ENCODE data around the gene APBA2. TPM values are rescaled to one million over a fixed set of nuclear protein-coding genes. Genes with fewer than 3 reads are reported as not detected.

APBA2 gene
- total RNA-seq, 1 experiment from 2014 or later: 12.9 TPM

DNA sequence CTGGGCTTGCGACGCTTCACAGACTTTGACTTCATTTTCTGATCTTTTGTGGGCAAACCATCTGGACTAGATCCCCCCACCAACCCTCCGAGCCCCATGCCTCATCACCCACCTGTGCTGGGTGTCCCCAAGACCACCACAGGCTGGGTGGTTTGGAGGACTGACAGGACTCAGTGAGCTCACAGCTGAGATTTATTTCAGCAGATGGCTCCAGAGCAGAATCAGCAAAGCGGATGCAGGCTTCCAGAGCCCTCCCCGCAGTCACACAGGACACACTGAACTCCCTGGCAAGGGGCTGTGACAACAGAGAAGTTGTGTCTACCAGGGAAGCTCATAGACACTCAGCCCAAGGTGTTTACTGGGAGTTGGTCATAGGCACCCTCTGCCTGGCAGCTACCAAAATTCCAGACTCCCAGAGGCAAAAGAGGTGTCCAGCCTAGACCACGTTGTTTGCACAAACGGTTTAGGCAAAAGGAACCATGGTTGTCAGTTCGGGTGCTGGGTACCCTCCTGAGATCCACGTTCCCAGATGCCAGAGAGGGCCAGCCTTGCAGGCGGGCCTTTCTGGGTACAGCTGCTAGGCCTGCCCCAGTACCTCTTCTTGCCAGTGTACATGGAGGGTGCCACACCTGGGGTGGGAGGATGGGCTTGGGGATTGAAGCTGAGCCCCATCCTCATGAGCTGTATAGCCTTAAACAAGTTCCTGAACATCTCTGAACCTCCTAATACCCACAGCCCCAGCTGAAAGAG is 213.5 kb downstream of the APBA2 start:
- Histone ChIP-seq H3K27ac (ENCODE audit: low read depth, low read length, poor library complexity, severe bottlenecking) (no peak overlapping the region), H3K4me1 (ENCODE audit: insufficient read depth, low read length, poor library complexity, severe bottlenecking) (peaks cover 6% of the 10 kb centered on the region), H3K27me3 (replicated peaks; ENCODE audit: insufficient read depth, low read depth, low read length, poor library complexity) (no peaks in the 10 kb centered on the region), H3K9me3 (ENCODE audit: low read depth, low read length, poor library complexity, severe bottlenecking) (no peaks in the 10 kb centered on the region), H3K4me3 (ENCODE audit: low read depth, low read length, poor library complexity, severe bottlenecking) (no peak overlapping the region), H3K36me3 (ENCODE audit: insufficient read depth, low read length, poor library complexity, severe bottlenecking) (no peaks in the 10 kb centered on the region)
- TF ChIP-seq EZH2 (IDR thresholded peaks at IDR 0.05; ENCODE audit: borderline replicate concordance, low read depth, low read length, poor library complexity, severe bottlenecking) (no peak), CTCF (conservative IDR thresholded peaks at IDR 0.05; ENCODE audit: low read depth, low read length) (no peak)
- ChIA-PET CTCF (no interaction called here), POLR2A (ENCODE audit: low non-redundant PET) (no interaction called here)
- intact Hi-C loops (cut with micrococcal nuclease; ENCODE audit: unreplicated experiment): no loop called here
- no peak for DNase-seq (ENCODE audit: low spot score)
- no TSS peak for BruUV-seq (replicated peaks)

- H3K27ac ChIP-seq (ENCODE audit: low read depth, low read length, poor library complexity, severe bottlenecking): no peak overlapping the region
- CTCF ChIA-PET: no interaction called here
- H3K27me3 ChIP-seq (replicated peaks; ENCODE audit: insufficient read depth, low read depth, low read length, poor library complexity): no peaks in the 10 kb centered on the region
- intact Hi-C loops (cut with micrococcal nuclease; ENCODE audit: unreplicated experiment): no loop called here
- H3K4me1 ChIP-seq (ENCODE audit: insufficient read depth, low read length, poor library complexity, severe bottlenecking): peaks cover 14% of the 10 kb centered on the region
- POLR2A ChIA-PET (ENCODE audit: low non-redundant PET): no interaction called here
- BruUV-seq (replicated peaks): no TSS peak
- no peak for DNase-seq (ENCODE audit: low spot score)
- no peaks in the 10 kb centered on the region for H3K36me3 ChIP-seq (ENCODE audit: insufficient read depth, low read length, poor library complexity, severe bottlenecking)
- TF ChIP-seq EZH2 (IDR thresholded peaks at IDR 0.05; ENCODE audit: borderline replicate concordance, low read depth, low read length, poor library complexity, severe bottlenecking): no peak
- no peak overlapping the region for H3K4me3 ChIP-seq (ENCODE audit: low read depth, low read length, poor library complexity, severe bottlenecking)
- no peaks in the 10 kb centered on the region for H3K9me3 ChIP-seq (ENCODE audit: low read depth, low read length, poor library complexity, severe bottlenecking)
Observed at GRCh38 chr15:29100486-29101000, 214.8 kb downstream of the APBA2 start.

GRCh38 chr15:29101491-29101890 is 215.7 kb downstream of the APBA2 start:
- Histone ChIP-seq H3K4me1 (ENCODE audit: insufficient read depth, low read length, poor library complexity, severe bottlenecking) (peaks cover 18% of the 10 kb centered on the region), H3K4me3 (ENCODE audit: low read depth, low read length, poor library complexity, severe bottlenecking) (no peak overlapping the region), H3K27me3 (replicated peaks; ENCODE audit: insufficient read depth, low read depth, low read length, poor library complexity) (no peaks in the 10 kb centered on the region), H3K27ac (ENCODE audit: low read depth, low read length, poor library complexity, severe bottlenecking) (no peak overlapping the region), H3K36me3 (ENCODE audit: insufficient read depth, low read length, poor library complexity, severe bottlenecking) (no peaks in the 10 kb centered on the region), H3K9me3 (ENCODE audit: low read depth, low read length, poor library complexity, severe bottlenecking) (no peaks in the 10 kb centered on the region)
- CTCF ChIA-PET: interaction anchor here (0.6 to 2.3 kb wide), 6 partner anchors 8 to 20 kb away, joined by 3 to 12 read pairs (median 3); no protein-coding TSS in a partner anchor
- BruUV-seq (replicated peaks): no TSS peak
- no peak for TF ChIP-seq EZH2 (IDR thresholded peaks at IDR 0.05; ENCODE audit: borderline replicate concordance, low read depth, low read length, poor library complexity, severe bottlenecking)
- no peak for TF ChIP-seq CTCF (conservative IDR thresholded peaks at IDR 0.05; ENCODE audit: low read depth, low read length)
- intact Hi-C loops (cut with micrococcal nuclease; ENCODE audit: unreplicated experiment): no loop called here
- POLR2A ChIA-PET (ENCODE audit: low non-redundant PET): no interaction called here
- no peak for DNase-seq (ENCODE audit: low spot score)
